HCT116 (cell line): ENCODE results near the gene TXNDC11.

Experiments used
- CBX3 ChIP-seq: IDR thresholded peaks from 2 replicates; pipeline ENCODE4 v1.6.1; 2012; ENCODE audit warnings: low read depth
- CEBPB ChIP-seq: IDR thresholded peaks from 2 replicates; pipeline ENCODE4 v1.6.1; 2012; ENCODE audit warnings: low read depth
- EZH2 ChIP-seq: fragments of 200-600 bp; sonication (generic); IDR thresholded peaks from 2 replicates; pipeline ENCODE4 v1.6.1; 2017; ENCODE audit warnings: antibody characterized with exemption, mixed run types
- EZH2phosphoT487 ChIP-seq: fragments of 200-600 bp; IDR thresholded peaks from 2 replicates; pipeline ENCODE4 v1.6.1; 2018; ENCODE audit warnings: antibody characterized with exemption, borderline replicate concordance
- JUND ChIP-seq: IDR thresholded peaks from 2 replicates; pipeline ENCODE4 v1.6.1; 2012
- POLR2A ChIP-seq: IDR thresholded peaks from 2 replicates; pipeline ENCODE4 v1.7.0; 2011; ENCODE audit warnings: borderline replicate concordance; ENCODE audit not compliant: insufficient read depth, insufficient read length; ENCODE audit errors: extremely low read depth
- POLR2AphosphoS5 ChIP-seq: IDR thresholded peaks from 2 replicates; pipeline ENCODE4 v1.6.1; 2011; ENCODE audit warnings: mild to moderate bottlenecking, low read depth, low read length, moderate library complexity
- RAD21 ChIP-seq: IDR thresholded peaks from 2 replicates; pipeline ENCODE4 v1.6.1; 2012; ENCODE audit warnings: low read depth, mild to moderate bottlenecking
- SP1 ChIP-seq: IDR thresholded peaks from 2 replicates; pipeline ENCODE4 v1.6.1; 2012; ENCODE audit warnings: low read depth
- ZFX ChIP-seq: fragments of 450-650 bp; IDR thresholded peaks from 2 replicates; pipeline ENCODE4 v1.6.1; 2017
- ZNF274 ChIP-seq: fragments of 200-500 bp; sonication (Bioruptor generic); IDR thresholded peaks from 2 replicates; pipeline ENCODE4 v1.6.1; 2014; ENCODE audit warnings: mild to moderate bottlenecking, low read depth, low read length, inconsistent platforms
- TF ChIP-seq, protein P1 (sequence below), 3 experiments: fragments of 200-600 bp in 1 of 3; sonication (generic) in 1 of 3; IDR thresholded peaks in 2 of 3; conservative IDR thresholded peaks in 1 of 3; 2 replicates each; pipeline ENCODE4 v1.5.1; 2012 to 2017; ENCODE audit warnings: low read depth in 2 of 3, low read length in 2 of 3, antibody characterized with exemption in 1 of 3, borderline replicate concordance in 1 of 3, control low read depth in 1 of 3, mild to moderate bottlenecking in 1 of 3, mixed read lengths in 1 of 3, mixed run types in 1 of 3, moderate library complexity in 1 of 3; ENCODE audit not compliant: insufficient read depth in 1 of 3
- TF ChIP-seq, protein P2 (sequence below): IDR thresholded peaks from 2 replicates; pipeline ENCODE4 v1.6.1; 2012; ENCODE audit warnings: low read depth

DNA sequence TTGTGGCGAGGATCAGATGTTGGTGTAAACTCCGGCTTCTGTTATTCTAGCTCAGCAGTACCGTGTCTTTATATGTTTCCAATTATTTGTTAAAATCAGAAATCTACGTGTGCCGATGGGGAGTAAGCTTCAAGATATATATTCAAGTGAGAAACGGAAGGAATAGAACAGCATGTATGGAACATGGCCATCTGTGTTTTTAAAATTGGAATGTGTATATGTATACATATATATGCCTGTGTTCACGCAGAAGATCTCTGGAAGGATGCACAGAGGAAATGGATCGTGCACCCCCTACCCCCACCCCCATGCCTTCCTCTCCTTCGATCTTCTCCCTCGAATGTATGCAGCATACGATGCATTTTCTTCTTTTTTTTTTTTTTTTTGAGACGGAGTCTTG is 82.1 kb downstream of the TXNDC11 start:
- TF ChIP-seq, protein P1, sequence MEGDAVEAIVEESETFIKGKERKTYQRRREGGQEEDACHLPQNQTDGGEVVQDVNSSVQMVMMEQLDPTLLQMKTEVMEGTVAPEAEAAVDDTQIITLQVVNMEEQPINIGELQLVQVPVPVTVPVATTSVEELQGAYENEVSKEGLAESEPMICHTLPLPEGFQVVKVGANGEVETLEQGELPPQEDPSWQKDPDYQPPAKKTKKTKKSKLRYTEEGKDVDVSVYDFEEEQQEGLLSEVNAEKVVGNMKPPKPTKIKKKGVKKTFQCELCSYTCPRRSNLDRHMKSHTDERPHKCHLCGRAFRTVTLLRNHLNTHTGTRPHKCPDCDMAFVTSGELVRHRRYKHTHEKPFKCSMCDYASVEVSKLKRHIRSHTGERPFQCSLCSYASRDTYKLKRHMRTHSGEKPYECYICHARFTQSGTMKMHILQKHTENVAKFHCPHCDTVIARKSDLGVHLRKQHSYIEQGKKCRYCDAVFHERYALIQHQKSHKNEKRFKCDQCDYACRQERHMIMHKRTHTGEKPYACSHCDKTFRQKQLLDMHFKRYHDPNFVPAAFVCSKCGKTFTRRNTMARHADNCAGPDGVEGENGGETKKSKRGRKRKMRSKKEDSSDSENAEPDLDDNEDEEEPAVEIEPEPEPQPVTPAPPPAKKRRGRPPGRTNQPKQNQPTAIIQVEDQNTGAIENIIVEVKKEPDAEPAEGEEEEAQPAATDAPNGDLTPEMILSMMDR (IDR thresholded peaks at IDR 0.05 in 2 of 3, conservative IDR thresholded peaks at IDR 0.05 in 1 of 3; ENCODE audit: borderline replicate concordance in 1 of 3, insufficient read depth in 1 of 3, low read depth in 2 of 3, low read length in 2 of 3): no peak
- TF ChIP-seq EZH2phosphoT487 (no peak), ZNF274 (no peak), RAD21 (no peak), POLR2A (no peak), POLR2AphosphoS5 (no peak), CEBPB (no peak), EZH2 (no peak), SP1 (no peak), JUND (no peak), ZFX (no peak), CBX3 (no peak)
- TF ChIP-seq, protein P2, sequence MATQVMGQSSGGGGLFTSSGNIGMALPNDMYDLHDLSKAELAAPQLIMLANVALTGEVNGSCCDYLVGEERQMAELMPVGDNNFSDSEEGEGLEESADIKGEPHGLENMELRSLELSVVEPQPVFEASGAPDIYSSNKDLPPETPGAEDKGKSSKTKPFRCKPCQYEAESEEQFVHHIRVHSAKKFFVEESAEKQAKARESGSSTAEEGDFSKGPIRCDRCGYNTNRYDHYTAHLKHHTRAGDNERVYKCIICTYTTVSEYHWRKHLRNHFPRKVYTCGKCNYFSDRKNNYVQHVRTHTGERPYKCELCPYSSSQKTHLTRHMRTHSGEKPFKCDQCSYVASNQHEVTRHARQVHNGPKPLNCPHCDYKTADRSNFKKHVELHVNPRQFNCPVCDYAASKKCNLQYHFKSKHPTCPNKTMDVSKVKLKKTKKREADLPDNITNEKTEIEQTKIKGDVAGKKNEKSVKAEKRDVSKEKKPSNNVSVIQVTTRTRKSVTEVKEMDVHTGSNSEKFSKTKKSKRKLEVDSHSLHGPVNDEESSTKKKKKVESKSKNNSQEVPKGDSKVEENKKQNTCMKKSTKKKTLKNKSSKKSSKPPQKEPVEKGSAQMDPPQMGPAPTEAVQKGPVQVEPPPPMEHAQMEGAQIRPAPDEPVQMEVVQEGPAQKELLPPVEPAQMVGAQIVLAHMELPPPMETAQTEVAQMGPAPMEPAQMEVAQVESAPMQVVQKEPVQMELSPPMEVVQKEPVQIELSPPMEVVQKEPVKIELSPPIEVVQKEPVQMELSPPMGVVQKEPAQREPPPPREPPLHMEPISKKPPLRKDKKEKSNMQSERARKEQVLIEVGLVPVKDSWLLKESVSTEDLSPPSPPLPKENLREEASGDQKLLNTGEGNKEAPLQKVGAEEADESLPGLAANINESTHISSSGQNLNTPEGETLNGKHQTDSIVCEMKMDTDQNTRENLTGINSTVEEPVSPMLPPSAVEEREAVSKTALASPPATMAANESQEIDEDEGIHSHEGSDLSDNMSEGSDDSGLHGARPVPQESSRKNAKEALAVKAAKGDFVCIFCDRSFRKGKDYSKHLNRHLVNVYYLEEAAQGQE: no peak
